GM21367 (cell line): ENCODE results near the gene APP.

Experiments
- ATAC-seq: cut with Tn5 transposase; IDR thresholded peaks from one replicate; pipeline ENCODE4 v1.9.1; 2021; ENCODE audit not compliant: unreplicated experiment

Gene APP

GRCh38 chr21:25912402-25912746, 258.2 kb downstream of the APP start:
- no peak for ATAC-seq

- no peak for ATAC-seq
Observed at GRCh38 chr21:25911730-25912401, 258.7 kb downstream of the APP start.

- ATAC-seq: no peak
Observed at GRCh38 chr21:25910809-25911208, 259.8 kb downstream of the APP start.

- ATAC-seq: no peak
Observed at GRCh38 chr21:25909341-25909740, 261.2 kb downstream of the APP start.

GRCh38 chr21:25908495-25908894, 262.1 kb downstream of the APP start:
- no peak for ATAC-seq

GRCh38 chr21:25907573-25908275, 262.8 kb downstream of the APP start:
- ATAC-seq: no peak

- ATAC-seq: no peak
Observed at GRCh38 chr21:25906587-25906986, 264.0 kb downstream of the APP start.

- no peak for ATAC-seq
Observed at GRCh38 chr21:25905126-25905525, 265.4 kb downstream of the APP start.

GRCh38 chr21:25904044-25904695, 266.4 kb downstream of the APP start:
- ATAC-seq: no peak

- ATAC-seq: no peak
Observed at GRCh38 chr21:25903607-25904006, 267.0 kb downstream of the APP start.

GRCh38 chr21:25901330-25901979, 269.1 kb downstream of the APP start:
- ATAC-seq: no peak

- ATAC-seq: no peak
Observed at GRCh38 chr21:25898671-25899070, 271.9 kb downstream of the APP start.

GRCh38 chr21:25897383-25897782, 273.2 kb downstream of the APP start:
- ATAC-seq: no peak

- ATAC-seq: no peak
Observed at GRCh38 chr21:25896501-25897056, 274.0 kb downstream of the APP start.

GRCh38 chr21:25895565-25896205, 274.9 kb downstream of the APP start:
- peak; percentile 84 for ATAC-seq

GRCh38 chr21:25893191-25893590, 277.4 kb downstream of the APP start:
- ATAC-seq: no peak

- no peak for ATAC-seq
Observed at GRCh38 chr21:25891596-25891995, 279.0 kb downstream of the APP start.

GRCh38 chr21:25890001-25890400, 280.6 kb downstream of the APP start:
- no peak for ATAC-seq

GRCh38 chr21:25888711-25889110, 281.9 kb downstream of the APP start:
- no peak for ATAC-seq

- no peak for ATAC-seq
Observed at GRCh38 chr21:25887646-25888306, 282.8 kb downstream of the APP start.
